Esophagus (tissue), 2 donors: ENCODE data around the gene RPL28. TPM values are rescaled to one million over a fixed set of nuclear protein-coding genes. Genes with fewer than 3 reads are reported as not detected.

Source experiments
- H3K27ac ChIP-seq, 2 donors: one replicate each; pipeline ENCODE4 v1.5.1; 2013; ENCODE audit warnings: low read depth in 2 of 2, mild to moderate bottlenecking in 2 of 2, inconsistent platforms in 1 of 2, low read length in 1 of 2, moderate library complexity in 1 of 2
- H3K27me3 ChIP-seq, 2 donors: one replicate each; pipeline ENCODE4 v1.6.1; 2013; ENCODE audit warnings: low read length in 2 of 2, control low read depth in 1 of 2, mild to moderate bottlenecking in 1 of 2; ENCODE audit not compliant: insufficient read depth in 2 of 2, control insufficient read depth in 1 of 2
- H3K36me3 ChIP-seq, 2 donors: one replicate each; pipeline ENCODE4 v1.6.1; 2013; ENCODE audit warnings: low read length in 1 of 2; ENCODE audit not compliant: control insufficient read depth in 2 of 2, insufficient read depth in 2 of 2
- H3K4me1 ChIP-seq, 2 donors: one replicate each; pipeline ENCODE4 v1.6.1; 2013; ENCODE audit warnings: low read length in 1 of 2; ENCODE audit not compliant: control insufficient read depth in 2 of 2, insufficient read depth in 2 of 2
- H3K4me3 ChIP-seq, 2 donors: one replicate each; pipeline ENCODE4 v1.5.1; 2013; ENCODE audit warnings: low read length in 2 of 2, mild to moderate bottlenecking in 2 of 2, low read depth in 1 of 2, moderate library complexity in 1 of 2
- H3K9me3 ChIP-seq, 2 donors: one replicate each; pipeline ENCODE4 v1.6.1; 2013; ENCODE audit warnings: mild to moderate bottlenecking in 2 of 2, low read depth in 1 of 2, low read length in 1 of 2, moderate library complexity in 1 of 2; ENCODE audit not compliant: control insufficient read depth in 2 of 2, insufficient read depth in 1 of 2
- WGBS, 2 donors: extraction: QIAGEN DNeasy Blood & Tissue Kit; methylation state at CpG; one replicate each; pipeline ENCODE4 v1.1.7; 2013; 5-methylcytosine and 5-hydroxymethylcytosine counted together
- polyA plus RNA-seq, 2 donors: library from polyadenylated mRNA; stranded (reverse); fragments of 200-250 nt; gene quantifications; one replicate each; pipeline ENCODE4 v1.2.3, GENCODE V29; 2013
- donor health status: healthy with polysubstance abuse.
- donor health status: Bipolar disorder and iron deficiency.

The RPL28 gene
- polyA plus RNA-seq, 2 donors = 2,179 to 2,435 TPM

DNA sequence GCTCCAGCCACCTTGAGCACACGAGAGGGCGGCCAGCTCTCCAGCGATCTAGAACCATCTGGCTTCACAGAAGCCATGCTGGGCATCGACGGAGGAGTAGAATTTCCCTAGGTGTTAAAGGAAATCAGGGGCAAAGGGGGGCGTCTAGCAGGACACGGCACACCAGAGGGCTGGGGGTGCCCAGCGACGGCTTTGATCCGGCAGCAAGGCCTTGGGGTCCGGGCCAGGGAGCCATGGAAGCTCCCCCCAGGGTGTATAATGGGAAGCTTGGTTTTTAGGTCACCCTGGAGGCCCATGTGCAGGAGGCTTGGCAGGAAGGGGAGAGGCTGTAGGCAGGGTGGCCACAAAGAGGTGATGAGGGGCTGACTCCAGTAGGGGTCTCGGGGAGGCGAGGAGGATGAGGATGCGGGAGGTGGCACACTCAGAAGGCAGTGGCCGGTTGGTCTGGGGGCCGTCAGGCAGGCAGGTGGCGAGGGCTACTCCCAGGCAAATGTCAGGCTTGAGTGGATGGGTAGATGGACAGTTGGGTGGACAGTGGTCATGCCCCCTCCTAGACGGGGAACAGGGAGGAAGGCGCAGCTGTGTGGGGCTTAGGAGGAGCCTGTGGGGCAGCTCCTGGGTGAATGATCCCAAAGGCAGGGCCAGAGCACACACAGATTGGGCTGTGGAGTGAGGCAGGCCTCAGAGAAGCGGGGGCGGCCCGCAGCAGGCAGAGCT lies 40.5 kb upstream of the RPL28 start:
- no peak overlapping the region for H3K27ac ChIP-seq
- H3K9me3 ChIP-seq = no peaks in the 10 kb centered on the region
- H3K4me1 ChIP-seq = peaks cover 4 to 18% of the 10 kb centered on the region in 2 donors
- H3K4me3 ChIP-seq = no peak overlapping the region
- H3K36me3 ChIP-seq = peaks cover 0 to 11% of the 10 kb centered on the region in 2 donors
- H3K27me3 ChIP-seq = no peaks in the 10 kb centered on the region
- 84 to 89% methylated on average over 22 of the region's 22 CpGs for WGBS, 2 donors

DNA sequence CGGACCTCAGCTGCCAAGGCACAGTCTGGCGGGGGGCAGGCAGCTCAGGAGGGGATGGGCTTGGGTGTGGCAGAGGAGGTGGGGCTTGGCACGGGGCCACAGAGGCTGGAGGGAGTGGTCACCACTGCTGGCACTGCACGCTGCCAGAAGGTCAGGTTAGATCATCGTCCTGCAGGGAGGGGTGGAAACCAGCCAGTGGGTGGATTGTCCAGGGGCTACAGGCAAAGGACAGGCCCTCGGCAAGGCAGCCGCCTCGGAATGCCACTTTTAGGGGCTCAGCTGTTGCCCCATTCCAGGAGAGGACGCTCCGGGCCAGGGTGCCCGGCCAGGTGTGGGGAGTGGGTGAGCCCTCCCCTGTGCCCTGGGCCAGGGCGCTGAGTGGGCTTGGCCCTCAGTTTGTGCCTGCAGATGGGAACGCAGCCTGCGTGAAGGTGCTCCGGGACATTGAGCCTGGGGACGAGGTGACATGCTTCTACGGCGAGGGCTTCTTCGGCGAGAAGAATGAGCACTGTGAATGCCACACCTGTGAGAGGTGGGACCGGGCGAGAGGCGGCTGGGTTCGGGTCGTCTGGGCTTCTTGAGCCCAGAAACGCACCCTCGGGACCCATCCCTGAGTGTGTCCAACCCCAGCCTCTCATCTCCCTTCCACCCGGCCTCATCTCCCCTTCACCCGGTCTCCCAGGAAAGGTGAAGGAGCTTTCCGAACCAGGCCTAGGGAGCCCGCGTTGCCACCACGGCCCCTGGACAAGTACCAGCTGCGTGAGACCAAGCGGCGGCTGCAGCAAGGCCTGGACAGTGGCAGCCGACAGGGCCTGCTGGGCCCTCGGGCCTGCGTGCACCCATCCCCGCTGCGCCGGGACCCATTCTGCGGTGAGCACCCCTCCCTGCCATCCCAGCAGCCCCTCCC lies 39.7 kb upstream of the RPL28 start:
- no peak overlapping the region for H3K27ac ChIP-seq

DNA sequence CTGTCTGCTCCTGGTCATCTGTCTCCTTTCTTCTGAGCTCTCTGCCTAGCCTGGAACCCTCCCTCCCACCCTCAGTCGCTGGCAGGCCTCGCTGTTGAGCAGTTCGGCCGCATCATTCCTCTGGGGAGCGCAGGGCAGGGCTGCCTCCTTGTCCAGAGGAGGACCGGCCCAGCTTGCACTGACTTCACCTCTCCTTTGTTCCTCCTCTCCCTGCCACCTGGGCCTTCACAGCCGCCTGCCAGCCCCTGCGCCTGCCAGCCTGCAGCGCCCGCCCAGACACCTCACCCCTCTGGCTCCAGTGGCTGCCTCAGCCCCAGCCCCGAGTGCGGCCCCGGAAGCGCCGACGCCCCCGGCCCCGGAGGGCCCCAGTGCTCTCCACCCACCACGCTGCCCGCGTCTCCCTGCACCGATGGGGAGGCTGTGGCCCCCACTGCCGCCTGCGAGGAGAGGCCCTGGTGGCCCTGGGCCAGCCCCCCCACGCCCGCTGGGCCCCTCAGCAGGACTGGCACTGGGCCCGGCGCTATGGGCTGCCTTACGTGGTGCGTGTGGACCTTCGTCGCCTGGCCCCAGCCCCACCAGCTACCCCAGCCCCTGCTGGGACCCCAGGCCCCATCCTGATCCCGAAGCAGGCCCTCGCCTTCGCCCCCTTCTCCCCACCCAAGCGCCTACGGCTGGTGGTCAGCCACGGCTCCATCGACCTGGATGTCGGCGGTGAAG lies 38.8 kb upstream of the RPL28 start:
- peaks cover 2 to 7% of the 10 kb centered on the region in 2 donors for H3K4me1 ChIP-seq
- WGBS, 2 donors = 81 to 85% methylated on average over 40 to 41 of the region's 41 CpGs
- peaks cover 0 to 11% of the 10 kb centered on the region in 2 donors for H3K36me3 ChIP-seq
- H3K27ac ChIP-seq = no peak overlapping the region
- peaks cover 0 to 3% of the 10 kb centered on the region in 2 donors for H3K27me3 ChIP-seq
- H3K4me3 ChIP-seq = no peak overlapping the region
- no peaks in the 10 kb centered on the region for H3K9me3 ChIP-seq

More for the DNA sequence above, 39.7 kb upstream of the RPL28 start:
- Histone ChIP-seq H3K9me3 (no peaks in the 10 kb centered on the region), H3K27me3 (no peaks in the 10 kb centered on the region), H3K36me3 (peaks cover 0 to 11% of the 10 kb centered on the region in 2 donors), H3K4me1 (peaks cover 2 to 11% of the 10 kb centered on the region in 2 donors), H3K4me3 (no peak overlapping the region)
- WGBS, 2 donors = 81 to 83% methylated on average over 37 to 43 of the region's 43 CpGs

DNA sequence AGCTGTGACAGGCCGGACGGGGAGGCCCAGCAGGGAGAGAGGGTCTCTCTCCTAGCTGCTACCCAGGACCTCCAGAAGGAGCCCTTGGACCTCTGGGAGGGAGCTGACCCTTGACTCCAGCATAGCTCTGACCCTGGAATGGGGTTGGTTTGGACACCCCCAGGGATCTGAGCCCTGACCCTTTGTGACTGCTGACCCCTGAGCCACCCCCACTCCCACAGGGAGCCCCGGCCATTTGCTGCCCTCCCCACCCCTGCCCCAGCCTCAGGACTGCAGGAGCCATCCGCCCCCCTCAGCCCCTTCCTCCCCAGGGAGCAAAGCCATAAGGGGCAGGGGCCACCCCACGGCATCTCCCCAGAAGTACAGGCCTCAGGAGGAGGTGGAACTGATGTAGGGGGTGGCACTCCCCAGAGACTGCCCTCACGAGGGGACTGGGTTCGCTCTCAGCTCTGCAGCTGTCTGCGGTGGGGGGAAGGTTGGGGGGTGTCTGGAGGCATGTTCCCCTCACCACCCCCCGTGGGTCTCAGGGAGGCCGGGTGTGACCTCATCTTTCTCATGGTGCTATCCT lies 38.2 kb upstream of the RPL28 start:
- Histone ChIP-seq H3K9me3 (no peaks in the 10 kb centered on the region), H3K27ac (no peak overlapping the region), H3K4me3 (no peak overlapping the region), H3K27me3 (peaks cover 0 to 6% of the 10 kb centered on the region in 2 donors), H3K36me3 (peaks cover 0 to 10% of the 10 kb centered on the region in 2 donors), H3K4me1 (peaks cover 2 to 7% of the 10 kb centered on the region in 2 donors)
- WGBS, 2 donors = 79 to 85% methylated on average over 10 of the region's 10 CpGs

DNA sequence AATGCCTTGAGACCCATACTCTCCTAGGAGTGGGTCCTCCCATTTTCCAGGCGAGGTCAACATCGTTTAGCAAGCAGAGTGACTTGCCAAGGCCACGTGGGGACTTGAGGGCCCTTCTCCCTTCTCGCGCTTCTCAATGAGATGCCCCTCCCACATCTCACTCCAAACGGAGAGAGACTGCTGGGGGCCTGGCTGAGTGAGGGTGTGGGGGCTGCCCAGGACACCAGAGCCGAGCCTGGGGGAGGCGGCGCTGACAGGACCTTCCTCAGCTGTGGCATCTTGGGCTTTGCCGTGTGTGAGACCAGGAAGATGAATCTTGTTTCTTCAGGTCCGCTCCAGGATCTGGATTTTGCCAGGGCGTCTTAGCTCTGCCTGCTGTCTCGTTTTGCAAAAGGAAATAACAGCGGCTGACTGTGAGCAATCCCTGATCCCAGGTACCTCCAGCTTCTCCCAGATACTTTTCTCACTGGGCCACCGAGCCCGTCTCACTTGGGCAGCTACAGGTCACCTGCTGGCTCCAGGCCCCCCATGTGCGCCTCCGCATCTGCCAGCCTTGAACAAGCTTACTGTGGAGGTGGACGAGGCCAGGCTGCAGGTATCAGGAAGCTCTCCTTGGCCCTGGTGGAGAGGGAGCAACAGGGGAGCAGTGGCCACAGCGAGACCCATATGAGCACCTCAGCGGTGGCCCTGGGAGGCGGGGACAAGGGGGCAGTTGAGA lies 37.3 kb upstream of the RPL28 start:
- H3K4me1 ChIP-seq = peaks cover 2 to 15% of the 10 kb centered on the region in 2 donors
- H3K27me3 ChIP-seq = peaks cover 0 to 12% of the 10 kb centered on the region in 2 donors
- H3K27ac ChIP-seq = no peak overlapping the region
- no peak overlapping the region for H3K4me3 ChIP-seq
- H3K9me3 ChIP-seq = peaks cover 0 to 2% of the 10 kb centered on the region in 2 donors
- peaks cover 0 to 6% of the 10 kb centered on the region in 2 donors for H3K36me3 ChIP-seq
- WGBS, 2 donors = 75 to 76% methylated on average over 22 of the region's 22 CpGs

DNA sequence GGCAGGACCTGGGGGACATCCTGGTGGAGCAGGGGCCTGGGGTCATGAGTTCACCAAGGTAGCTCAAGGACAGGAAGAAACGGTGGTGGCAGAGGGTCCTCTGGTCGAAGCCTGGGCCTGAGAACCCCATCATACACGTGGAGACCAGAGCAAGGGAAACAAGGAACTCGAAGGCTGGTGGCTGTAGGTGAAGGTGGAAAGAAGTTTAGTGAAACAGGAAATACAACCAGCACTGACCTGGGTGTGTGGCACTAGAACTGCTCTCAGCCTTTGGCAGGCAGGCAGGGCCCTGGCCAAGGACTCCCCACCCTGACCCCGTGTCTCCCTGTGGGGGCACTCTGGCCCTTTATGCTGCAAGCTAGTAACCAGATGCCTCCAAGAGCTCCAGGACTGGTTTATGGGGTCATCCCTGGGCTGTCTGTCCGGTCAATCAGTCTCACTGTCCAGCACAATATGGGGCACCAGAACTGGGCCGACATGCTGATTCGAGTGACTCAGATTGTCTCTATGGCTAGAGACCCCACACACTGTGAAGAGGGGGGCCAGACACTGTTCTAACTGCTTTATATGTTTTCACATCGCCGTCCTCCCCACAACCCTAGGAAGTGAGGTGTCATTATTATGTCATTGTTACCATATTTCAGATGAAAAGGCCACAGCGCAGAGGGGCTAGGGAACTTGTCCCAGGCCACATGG lies 35.0 kb upstream of the RPL28 start:
- Histone ChIP-seq H3K4me1 (peaks cover 3 to 11% of the 10 kb centered on the region in 2 donors), H3K9me3 (peaks cover 0 to 5% of the 10 kb centered on the region in 2 donors), H3K4me3 (no peak overlapping the region), H3K36me3 (peaks cover 0 to 3% of the 10 kb centered on the region in 2 donors), H3K27me3 (peaks cover 0 to 13% of the 10 kb centered on the region in 2 donors), H3K27ac (no peak overlapping the region)
- WGBS, 2 donors = 64 to 73% methylated on average over 11 of the region's 11 CpGs

DNA sequence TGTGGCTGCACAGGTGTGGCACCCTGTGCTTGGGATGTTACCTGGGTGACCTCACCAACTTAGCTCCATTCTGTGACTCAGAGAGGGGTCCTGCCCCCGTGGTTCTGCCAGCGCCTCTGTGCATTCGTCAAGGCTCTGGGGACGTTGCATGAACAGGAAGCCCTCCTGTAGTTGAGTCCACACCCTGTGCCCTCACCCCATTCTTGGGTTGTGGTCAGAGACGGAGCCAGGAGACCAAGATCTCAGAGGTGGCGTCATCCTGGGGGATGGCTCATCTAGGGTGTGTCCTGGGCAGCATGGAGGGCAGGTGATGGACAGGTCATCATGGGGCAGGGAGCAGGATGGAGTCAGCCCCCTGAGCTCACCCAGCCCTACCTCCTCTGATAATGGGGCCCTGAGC lies 33.7 kb upstream of the RPL28 start:
- H3K9me3 ChIP-seq = peaks cover 0 to 5% of the 10 kb centered on the region in 2 donors
- H3K27ac ChIP-seq = no peak overlapping the region
- 61 to 65% methylated on average over 6 of the region's 6 CpGs for WGBS, 2 donors
- H3K4me3 ChIP-seq = no peak overlapping the region
- H3K27me3 ChIP-seq = peaks cover 0 to 13% of the 10 kb centered on the region in 2 donors
- H3K4me1 ChIP-seq = peaks cover 3 to 11% of the 10 kb centered on the region in 2 donors
- no peaks in the 10 kb centered on the region for H3K36me3 ChIP-seq

DNA sequence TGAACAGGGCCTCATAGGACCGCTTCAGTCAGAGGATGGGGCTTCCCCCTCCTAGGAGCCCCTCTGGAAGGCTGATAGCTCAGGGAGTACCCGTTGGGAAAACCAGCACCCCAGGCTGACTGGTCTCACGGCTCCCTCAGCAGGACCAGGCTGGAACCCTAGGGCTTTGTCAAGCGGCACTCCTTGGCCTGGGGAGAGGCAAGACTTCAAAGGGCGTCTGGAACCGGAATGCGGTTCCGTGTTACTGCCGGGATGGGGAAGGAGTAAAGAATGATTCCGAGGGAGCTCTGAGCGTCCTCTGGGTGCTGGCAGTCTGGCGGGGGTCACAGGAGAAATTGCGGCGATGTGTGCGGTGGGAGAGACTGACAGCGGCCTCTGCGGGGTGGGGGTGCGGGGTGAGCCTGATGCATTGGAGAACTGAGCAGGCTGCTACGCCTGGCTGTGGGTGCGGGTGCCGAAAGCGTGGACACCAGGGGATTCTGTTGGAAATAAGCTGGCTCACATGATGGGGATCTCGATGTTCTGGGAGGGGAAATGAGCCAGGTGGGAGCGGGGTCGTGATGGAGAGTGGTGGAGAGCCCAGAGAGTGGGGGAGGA lies 33.1 kb upstream of the RPL28 start:
- no peak overlapping the region for H3K27ac ChIP-seq
- H3K27me3 ChIP-seq = peaks cover 0 to 13% of the 10 kb centered on the region in 2 donors
- no peak overlapping the region for H3K4me3 ChIP-seq
- H3K9me3 ChIP-seq = peaks cover 0 to 5% of the 10 kb centered on the region in 2 donors
- WGBS, 2 donors = 52 to 56% methylated on average over 25 of the region's 25 CpGs
- peaks cover 3 to 11% of the 10 kb centered on the region in 2 donors for H3K4me1 ChIP-seq
- H3K36me3 ChIP-seq = no peaks in the 10 kb centered on the region
